Measurements from ENCODE around the gene ASPHD2. TPM values are rescaled to one million over a fixed set of nuclear protein-coding genes. Genes with fewer than 3 reads are reported as not detected.

The ASPHD2 gene
- total RNA-seq, 1 experiment from 2014 or later = 0.40 TPM

GRCh38 chr22:26385164-26385563, 43.9 kb upstream of the ASPHD2 start:
- CTCF ChIA-PET = interaction anchor here (0.8 kb wide), 1 partner anchor 97 kb away, joined by 3 read pairs; no protein-coding TSS in a partner anchor
- DNase-seq = no peak
- Mint-ChIP-seq H3K27ac (ENCODE audit: unreplicated experiment) (no peak overlapping the region), H3K36me3 (ENCODE audit: insufficient read depth, unreplicated experiment) (no peaks in the 10 kb centered on the region), H3K27me3 (ENCODE audit: unreplicated experiment) (peaks cover 72% of the 10 kb centered on the region), H3K4me1 (ENCODE audit: low read depth, unreplicated experiment) (no peaks in the 10 kb centered on the region), H3K9me3 (ENCODE audit: low read depth, unreplicated experiment) (no peaks in the 10 kb centered on the region), H3K4me3 (ENCODE audit: low read depth, unreplicated experiment) (no peak overlapping the region)
- intact Hi-C loops (cut with micrococcal nuclease; ENCODE audit: unreplicated experiment) = no loop called here
- no peak for TF ChIP-seq CTCF (IDR thresholded peaks at IDR 0.05; ENCODE audit: unreplicated experiment)
- BruUV-seq (replicated peaks) = no TSS peak

GRCh38 chr22:26389125-26389524, 39.9 kb upstream of the ASPHD2 start:
- H3K36me3 Mint-ChIP-seq (ENCODE audit: insufficient read depth, unreplicated experiment) = no peaks in the 10 kb centered on the region
- CTCF ChIA-PET = no interaction called here
- H3K4me3 Mint-ChIP-seq (ENCODE audit: low read depth, unreplicated experiment) = no peak overlapping the region
- H3K27ac Mint-ChIP-seq (ENCODE audit: unreplicated experiment) = no peak overlapping the region
- DNase-seq = no peak
- H3K27me3 Mint-ChIP-seq (ENCODE audit: unreplicated experiment) = peaks cover 46% of the 10 kb centered on the region
- no peaks in the 10 kb centered on the region for H3K4me1 Mint-ChIP-seq (ENCODE audit: low read depth, unreplicated experiment)
- BruUV-seq (replicated peaks) = no TSS peak
- no peak for TF ChIP-seq CTCF (IDR thresholded peaks at IDR 0.05; ENCODE audit: unreplicated experiment)
- H3K9me3 Mint-ChIP-seq (ENCODE audit: low read depth, unreplicated experiment) = no peaks in the 10 kb centered on the region
- intact Hi-C loops (cut with micrococcal nuclease; ENCODE audit: unreplicated experiment) = no loop called here

- no peaks in the 10 kb centered on the region for H3K9me3 Mint-ChIP-seq (ENCODE audit: low read depth, unreplicated experiment)
- no peak overlapping the region for H3K4me3 Mint-ChIP-seq (ENCODE audit: low read depth, unreplicated experiment)
- no TSS peak for BruUV-seq (replicated peaks)
- no peak overlapping the region for H3K27ac Mint-ChIP-seq (ENCODE audit: unreplicated experiment)
- no peaks in the 10 kb centered on the region for H3K4me1 Mint-ChIP-seq (ENCODE audit: low read depth, unreplicated experiment)
- CTCF ChIA-PET = interaction anchor here (0.6 kb wide), 1 partner anchor 9 kb away, joined by 4 read pairs; no protein-coding TSS in a partner anchor
- no peaks in the 10 kb centered on the region for H3K36me3 Mint-ChIP-seq (ENCODE audit: insufficient read depth, unreplicated experiment)
- DNase-seq = no peak
- H3K27me3 Mint-ChIP-seq (ENCODE audit: unreplicated experiment) = peaks cover 47% of the 10 kb centered on the region
- TF ChIP-seq CTCF (IDR thresholded peaks at IDR 0.05; ENCODE audit: unreplicated experiment) = no peak
- intact Hi-C loops (cut with micrococcal nuclease; ENCODE audit: unreplicated experiment) = no loop called here
Measured at GRCh38 chr22:26391091-26391490, 38.0 kb upstream of the ASPHD2 start.

GRCh38 chr22:26391623-26392022, 37.4 kb upstream of the ASPHD2 start:
- CTCF ChIA-PET = interaction anchor here (0.6 kb wide), 1 partner anchor 8 kb away, joined by 6 read pairs; no protein-coding TSS in a partner anchor
- H3K4me3 Mint-ChIP-seq (ENCODE audit: low read depth, unreplicated experiment) = no peak overlapping the region
- no TSS peak for BruUV-seq (replicated peaks)
- peaks cover 52% of the 10 kb centered on the region for H3K27me3 Mint-ChIP-seq (ENCODE audit: unreplicated experiment)
- no peaks in the 10 kb centered on the region for H3K4me1 Mint-ChIP-seq (ENCODE audit: low read depth, unreplicated experiment)
- no peaks in the 10 kb centered on the region for H3K36me3 Mint-ChIP-seq (ENCODE audit: insufficient read depth, unreplicated experiment)
- H3K27ac Mint-ChIP-seq (ENCODE audit: unreplicated experiment) = no peak overlapping the region
- no peak for TF ChIP-seq CTCF (IDR thresholded peaks at IDR 0.05; ENCODE audit: unreplicated experiment)
- no peaks in the 10 kb centered on the region for H3K9me3 Mint-ChIP-seq (ENCODE audit: low read depth, unreplicated experiment)
- intact Hi-C loops (cut with micrococcal nuclease; ENCODE audit: unreplicated experiment) = no loop called here
- no peak for DNase-seq
